Ectodermal cell (in vitro differentiated cells): ENCODE data around the gene FUS.

Experiments
- H3K27ac ChIP-seq: 2 replicates; pipeline ENCODE4 v1.7.0; 2013; ENCODE audit warnings: mild to moderate bottlenecking, low read depth, low read length; ENCODE audit not compliant: insufficient read depth, poor library complexity, severe bottlenecking
- H3K27me3 ChIP-seq: 2 replicates; pipeline ENCODE4 v1.7.0; 2013; ENCODE audit warnings: mild to moderate bottlenecking, low read length; ENCODE audit not compliant: insufficient read depth, control insufficient read depth, poor library complexity, severe bottlenecking
- H3K36me3 ChIP-seq: one replicate; pipeline ENCODE4 v1.7.0; 2013; ENCODE audit warnings: low read length; ENCODE audit not compliant: control insufficient read depth, insufficient read depth
- H3K4me1 ChIP-seq: one replicate; pipeline ENCODE4 v1.7.0; 2013; ENCODE audit warnings: low read length; ENCODE audit not compliant: control insufficient read depth, insufficient read depth
- H3K4me3 ChIP-seq: 2 replicates; pipeline ENCODE4 v1.7.0; 2013; ENCODE audit warnings: low read depth, low read length, control low read depth; ENCODE audit not compliant: insufficient read depth
- H3K9me3 ChIP-seq: 2 replicates; pipeline ENCODE4 v1.7.0; 2013; ENCODE audit warnings: mild to moderate bottlenecking, low read length, moderate library complexity; ENCODE audit not compliant: control insufficient read depth
- WGBS, 2 experiments: methylation state at CpG; one replicate each; pipeline ENCODE4 v1.1.7; 2013; ENCODE audit warnings: missing lambda C conversion rate in 2 of 2; 5-methylcytosine and 5-hydroxymethylcytosine counted together

FUS gene

GRCh38 chr16:31202414-31203375, 22.8 kb downstream of the FUS start, which contains the start of gene PYCARD:
Gene PYCARD (minus strand): TSS chr16:31202760. CDS start chr16:31202690, 70 bp downstream.
- peaks cover 46% of the 10 kb centered on the region for H3K27me3 ChIP-seq
- H3K27ac ChIP-seq: no peak within 1 kb of the TSS
- H3K4me1 ChIP-seq: no peaks in the 10 kb centered on the region
- H3K4me3 ChIP-seq: peak within 1 kb of the TSS; percentile 32
- no peaks in the 10 kb centered on the region for H3K36me3 ChIP-seq
- no peaks in the 10 kb centered on the region for H3K9me3 ChIP-seq
- 19 to 20% methylated on average over 69 of the region's 69 CpGs for WGBS, 2 experiments

GRCh38 chr16:31204871-31205666, 25.1 kb downstream of the FUS start:
- Histone ChIP-seq H3K9me3 (no peaks in the 10 kb centered on the region), H3K4me3 (no peak overlapping the region), H3K27ac (no peak overlapping the region), H3K4me1 (no peaks in the 10 kb centered on the region), H3K27me3 (peaks cover 46% of the 10 kb centered on the region), H3K36me3 (no peaks in the 10 kb centered on the region)
- 90% methylated on average over 9 of the region's 9 CpGs for WGBS, 2 experiments

DNA sequence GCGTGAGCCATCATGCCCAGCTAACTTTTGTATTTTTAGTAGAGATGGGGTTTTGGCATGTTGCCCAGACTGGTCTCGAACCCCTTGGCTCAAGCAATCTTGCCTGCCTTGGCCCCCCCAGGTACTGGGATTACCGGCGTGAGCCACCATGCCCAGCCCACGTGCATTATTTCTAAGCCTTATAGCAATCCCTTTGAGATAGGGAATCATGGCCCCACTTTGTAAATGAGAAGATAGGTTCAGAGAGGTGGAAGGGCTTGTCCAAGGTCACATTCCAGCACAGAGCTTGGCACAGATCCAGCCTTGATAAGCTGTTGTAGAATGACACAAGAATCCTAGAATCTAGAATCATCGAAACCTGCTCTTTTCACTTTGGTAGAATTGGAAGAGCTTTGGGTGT, 26.8 kb downstream of the FUS start:
- Histone ChIP-seq H3K27ac (no peak overlapping the region), H3K36me3 (no peaks in the 10 kb centered on the region), H3K4me1 (no peaks in the 10 kb centered on the region), H3K9me3 (no peaks in the 10 kb centered on the region), H3K4me3 (no peak overlapping the region), H3K27me3 (peaks cover 34% of the 10 kb centered on the region)
- 92 to 93% methylated on average over 6 of the region's 6 CpGs for WGBS, 2 experiments

DNA sequence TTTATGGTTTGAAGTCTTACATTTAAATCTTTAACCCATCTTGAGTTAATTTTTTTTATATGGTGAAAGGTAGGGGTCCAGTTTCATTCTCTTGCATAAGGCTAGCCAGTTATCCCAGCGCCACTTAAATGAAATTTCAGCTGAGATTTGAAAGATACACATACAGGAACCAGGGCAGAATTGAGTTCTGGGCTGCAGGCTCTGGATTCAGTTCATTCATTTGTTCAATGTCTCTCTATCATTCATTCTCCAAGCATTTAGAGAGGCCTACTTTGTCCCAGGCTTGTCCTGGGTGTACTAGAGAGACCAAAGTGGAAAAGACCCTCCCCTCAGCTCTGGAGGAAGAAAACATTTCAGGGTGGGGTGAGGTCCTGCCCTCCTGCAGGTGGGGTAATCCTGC, 33.4 kb downstream of the FUS start:
- 95 to 97% methylated on average over 1 of the region's 1 CpG for WGBS, 2 experiments
- Histone ChIP-seq H3K4me3 (no peak overlapping the region), H3K27me3 (peaks cover 56% of the 10 kb centered on the region), H3K4me1 (peaks cover 17% of the 10 kb centered on the region), H3K27ac (no peak overlapping the region), H3K36me3 (no peaks in the 10 kb centered on the region), H3K9me3 (no peaks in the 10 kb centered on the region)

DNA sequence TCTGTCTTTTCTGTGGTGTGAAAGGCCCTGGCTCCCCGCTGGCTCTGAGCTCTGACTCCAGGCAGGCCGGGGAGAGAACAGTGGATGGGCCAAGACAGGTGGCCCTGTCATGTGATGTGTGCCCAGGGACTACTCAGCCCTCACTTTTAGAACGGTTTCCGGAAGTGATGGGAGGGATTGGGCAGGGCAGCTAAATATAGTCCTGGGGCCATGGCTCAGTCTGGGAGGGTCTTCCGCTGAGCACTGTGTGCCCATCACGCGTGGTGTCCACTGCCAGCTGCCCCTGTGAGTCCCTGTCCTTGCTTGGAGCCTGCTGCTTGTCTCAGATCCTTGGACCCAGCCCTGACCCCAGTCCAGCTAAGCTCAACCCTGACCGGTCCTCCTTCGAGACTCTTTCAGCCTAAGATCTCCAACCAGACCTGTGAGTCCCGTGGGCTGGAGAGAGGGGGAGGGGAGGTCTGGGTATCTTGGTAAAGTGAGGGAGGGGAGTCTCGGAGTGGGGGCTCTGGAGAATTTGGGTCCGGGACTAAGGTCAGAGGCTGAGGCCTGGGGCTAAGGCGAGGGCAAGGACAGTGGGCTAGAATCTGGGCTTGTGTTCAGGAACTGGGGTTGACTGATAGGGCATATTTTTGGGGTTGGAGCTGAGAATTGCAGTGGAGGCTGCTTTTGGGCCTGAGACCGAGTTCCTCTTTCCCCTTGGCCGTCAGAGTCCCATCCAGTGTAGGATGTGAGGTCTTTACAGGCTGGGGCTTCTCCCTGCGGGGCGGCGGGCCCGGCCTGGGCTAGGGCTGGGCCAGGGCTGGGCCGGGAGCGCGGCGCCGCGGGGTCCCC, 34.2 kb downstream of the FUS start, which contains the start of gene TRIM72:
TSS of gene TRIM72 (plus strand) at position 243 of the 831 bp plus-strand sequence. CDS start 620 bp downstream, outside the sequence.
- no peaks in the 10 kb centered on the region for H3K36me3 ChIP-seq
- whole genome bisulfite sequencing, 2 experiments: 41 to 42% methylated on average over 25 of the region's 25 CpGs
- peaks cover 62% of the 10 kb centered on the region for H3K27me3 ChIP-seq
- H3K9me3 ChIP-seq: no peaks in the 10 kb centered on the region
- H3K4me3 ChIP-seq: peak within 1 kb of the TSS; percentile 44
- H3K27ac ChIP-seq: no peak within 1 kb of the TSS
- H3K4me1 ChIP-seq: peaks cover 17% of the 10 kb centered on the region

DNA sequence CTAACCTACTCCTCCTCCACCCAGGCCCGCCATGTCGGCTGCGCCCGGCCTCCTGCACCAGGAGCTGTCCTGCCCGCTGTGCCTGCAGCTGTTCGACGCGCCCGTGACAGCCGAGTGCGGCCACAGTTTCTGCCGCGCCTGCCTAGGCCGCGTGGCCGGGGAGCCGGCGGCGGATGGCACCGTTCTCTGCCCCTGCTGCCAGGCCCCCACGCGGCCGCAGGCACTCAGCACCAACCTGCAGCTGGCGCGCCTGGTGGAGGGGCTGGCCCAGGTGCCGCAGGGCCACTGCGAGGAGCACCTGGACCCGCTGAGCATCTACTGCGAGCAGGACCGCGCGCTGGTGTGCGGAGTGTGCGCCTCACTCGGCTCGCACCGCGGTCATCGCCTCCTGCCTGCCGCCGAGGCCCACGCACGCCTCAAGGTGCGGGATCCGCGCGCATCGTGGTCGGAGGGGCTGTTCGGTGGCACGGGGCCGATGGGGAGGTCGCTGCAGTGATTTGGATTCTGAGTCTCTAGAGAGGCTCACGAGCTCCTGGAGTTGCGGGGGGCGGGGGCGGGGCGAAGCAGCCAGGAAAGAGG, 34.9 kb downstream of the FUS start:
- Histone ChIP-seq H3K27me3 (peaks cover 62% of the 10 kb centered on the region), H3K4me3 (peak overlapping the region; percentile 44), H3K4me1 (peaks cover 17% of the 10 kb centered on the region), H3K27ac (no peak overlapping the region), H3K9me3 (no peaks in the 10 kb centered on the region), H3K36me3 (no peaks in the 10 kb centered on the region)
- WGBS, 2 experiments: 1% methylated on average over 58 of the region's 58 CpGs

GRCh38 chr16:31215287-31216162, 35.6 kb downstream of the FUS start:
- Histone ChIP-seq H3K9me3 (no peaks in the 10 kb centered on the region), H3K4me1 (peaks cover 17% of the 10 kb centered on the region), H3K27me3 (peaks cover 62% of the 10 kb centered on the region), H3K27ac (no peak overlapping the region), H3K4me3 (peak overlapping the region; percentile 44), H3K36me3 (no peaks in the 10 kb centered on the region)
- WGBS, 2 experiments: 2% methylated on average over 63 of the region's 63 CpGs

DNA sequence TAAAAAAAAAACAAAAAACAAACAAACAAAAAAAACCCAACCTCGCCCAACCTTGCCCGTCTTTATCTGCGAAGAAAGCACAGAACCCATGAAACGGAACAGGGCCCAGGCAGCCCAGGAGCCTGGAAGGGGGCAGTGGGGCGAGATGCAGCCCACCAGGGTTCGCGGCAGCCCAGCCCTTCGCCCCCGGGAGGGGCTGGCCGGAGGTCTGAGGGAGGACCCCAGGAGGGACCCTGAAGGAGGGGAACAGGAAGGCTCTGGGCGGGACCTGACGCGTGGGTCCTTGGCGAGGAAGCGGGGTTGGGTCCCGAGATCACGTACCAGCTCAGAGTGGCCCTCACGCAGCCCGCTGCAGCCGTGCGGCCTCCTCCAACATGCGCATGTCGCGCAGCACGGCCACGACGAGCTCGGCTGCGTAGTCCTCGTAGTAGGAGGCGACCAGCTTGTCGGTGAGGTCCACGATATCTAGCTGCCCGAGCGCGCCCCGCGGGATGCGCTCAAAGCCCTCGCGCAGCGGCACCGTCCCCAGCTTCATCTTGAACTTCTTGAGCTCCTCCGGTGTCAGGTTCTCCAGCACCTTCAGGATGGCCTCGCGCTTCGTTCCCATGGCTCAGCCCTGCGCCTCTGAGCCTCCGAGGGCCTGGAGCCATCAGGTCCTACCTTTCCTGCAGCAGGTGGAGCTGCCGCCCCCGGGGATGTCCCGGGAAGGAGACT, 36.6 kb downstream of the FUS start, which contains the start of gene PYDC1:
TSS of gene PYDC1 (minus strand) at position 714 of the 714 bp plus-strand sequence. CDS start at position 607, 107 bp downstream.
- Histone ChIP-seq H3K27me3 (peaks cover 62% of the 10 kb centered on the region), H3K4me1 (peaks cover 17% of the 10 kb centered on the region), H3K27ac (no peak within 1 kb of the TSS), H3K9me3 (no peaks in the 10 kb centered on the region), H3K4me3 (peak within 1 kb of the TSS; percentile 44), H3K36me3 (no peaks in the 10 kb centered on the region)
- 9 to 10% methylated on average over 52 of the region's 52 CpGs for WGBS, 2 experiments
